Body of pancreas (tissue), 4 donors: Measurements from ENCODE around the gene CFP. TPM values are rescaled to one million over a fixed set of nuclear protein-coding genes. Genes with fewer than 3 reads are reported as not detected.

Experiments used
- ATAC-seq: fragments of 150-250 bp; one replicate; pipeline ENCODE4 v1.9.1; 2016
- DNase-seq, 4 donors: peaks; one replicate each; pipeline ENCODE4 v3.0.0-alpha.2; 2019
- H3K27ac ChIP-seq, 4 donors: fragments of 200-600 bp; sonication (generic); 1 replicate in 3 of 4; 2 replicates in 1 of 4; pipeline versions ENCODE4 v1.5.1 to v1.6.1; 2016 to 2019; ENCODE audit warnings: mild to moderate bottlenecking in 1 of 4, mixed read lengths in 1 of 4, moderate library complexity in 1 of 4
- H3K27me3 ChIP-seq, 2 donors: fragments of 200-600 bp; sonication (generic); one replicate each; pipeline ENCODE4 v1.6.0; 2016; ENCODE audit warnings: mild to moderate bottlenecking in 1 of 2
- H3K36me3 ChIP-seq, 2 donors: fragments of 200-600 bp; sonication (generic); replicated peaks in 1 of 2; 2 replicates each; pipeline ENCODE4 v1.5.1; 2016; ENCODE audit warnings: low read depth in 2 of 2; ENCODE audit not compliant: insufficient read depth in 1 of 2
- H3K4me1 ChIP-seq: fragments of 200-600 bp; sonication (generic); one replicate; pipeline ENCODE4 v1.6.0; 2016
- H3K4me3 ChIP-seq, 2 donors: fragments of 200-600 bp; sonication (generic); 1 replicate in 1 of 2; 2 replicates in 1 of 2; pipeline ENCODE4 v1.5.1; 2016 to 2019
- H3K9me3 ChIP-seq, 3 donors: fragments of 200-600 bp; sonication (generic); 1 replicate in 2 of 3; 2 replicates in 1 of 3; pipeline ENCODE4 v1.5.1; 2016
- POLR2A ChIP-seq, 3 donors: fragments of 450-650 bp; IDR thresholded peaks; one replicate each; pipeline ENCODE4 v1.6.1; 2016; ENCODE audit warnings: antibody characterized with exemption in 3 of 3, mild to moderate bottlenecking in 2 of 3
- WGBS, 2 donors: methylation state at CpG; one replicate each; pipeline ENCODE4 v1.1.5; 2017; 5-methylcytosine and 5-hydroxymethylcytosine counted together
- intact Hi-C: fragments of 100-400 bp; cut with DNase I; formaldehyde crosslinking; loops from one replicate; pipeline ENCODE4 v1.15.1; 2023
- total RNA-seq, 2 donors: library from RNA; depleted of rRNA; stranded (reverse); fragments of >200 nt; gene quantifications; one replicate each; pipeline ENCODE4 v1.1.0, GENCODE V29; 2016
- TF ChIP-seq, protein P1 (sequence below), 7 experiments: fragments of 450-650 bp in 4 of 7; fragments of 200-600 bp in 3 of 7; sonication (generic) in 3 of 7; IDR thresholded peaks; one replicate each; pipeline ENCODE4 v1.5.1; 2016 to 2019; ENCODE audit warnings: antibody characterized with exemption in 7 of 7

Gene CFP
- total RNA-seq, 2 donors from 2014 or later: 1.8 TPM; not detected in 1

DNA sequence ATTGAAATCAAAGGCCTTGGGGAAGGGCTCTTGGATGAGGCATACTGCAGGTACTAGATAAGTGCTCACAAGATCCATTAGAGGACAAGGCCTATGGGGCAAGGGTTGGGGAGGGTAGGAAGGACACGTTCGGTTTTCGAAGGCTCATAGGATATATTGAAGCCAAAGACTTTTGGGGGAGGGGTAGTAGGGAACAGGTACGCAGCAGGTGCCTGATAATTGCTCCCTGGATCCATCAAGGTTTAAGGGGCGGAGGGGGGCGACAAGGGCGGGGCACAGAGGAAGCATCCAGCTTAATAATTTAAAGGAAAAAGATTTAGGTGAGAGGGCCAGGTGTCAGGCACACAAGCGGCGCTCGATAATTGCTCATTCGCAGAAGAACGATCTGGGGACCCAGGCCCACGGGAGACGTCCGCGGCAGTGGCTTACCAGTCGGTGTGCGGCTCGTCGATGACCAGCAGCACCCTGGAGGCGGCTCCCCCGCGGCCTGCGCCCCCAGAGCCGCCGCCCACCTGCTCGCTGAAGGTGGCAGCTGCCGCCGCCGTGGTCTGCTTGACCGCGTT is 10.7 kb downstream of the CFP start:
- Histone ChIP-seq H3K4me3 (no peak overlapping the region), H3K27ac (no peak overlapping the region), H3K36me3 (no peaks in the 10 kb centered on the region), H3K27me3 (no peaks in the 10 kb centered on the region), H3K9me3 (no peaks in the 10 kb centered on the region), H3K4me1 (peaks cover 13% of the 10 kb centered on the region)
- TF ChIP-seq POLR2A (IDR thresholded peaks at IDR 0.05): no peak
- TF ChIP-seq, protein P1, sequence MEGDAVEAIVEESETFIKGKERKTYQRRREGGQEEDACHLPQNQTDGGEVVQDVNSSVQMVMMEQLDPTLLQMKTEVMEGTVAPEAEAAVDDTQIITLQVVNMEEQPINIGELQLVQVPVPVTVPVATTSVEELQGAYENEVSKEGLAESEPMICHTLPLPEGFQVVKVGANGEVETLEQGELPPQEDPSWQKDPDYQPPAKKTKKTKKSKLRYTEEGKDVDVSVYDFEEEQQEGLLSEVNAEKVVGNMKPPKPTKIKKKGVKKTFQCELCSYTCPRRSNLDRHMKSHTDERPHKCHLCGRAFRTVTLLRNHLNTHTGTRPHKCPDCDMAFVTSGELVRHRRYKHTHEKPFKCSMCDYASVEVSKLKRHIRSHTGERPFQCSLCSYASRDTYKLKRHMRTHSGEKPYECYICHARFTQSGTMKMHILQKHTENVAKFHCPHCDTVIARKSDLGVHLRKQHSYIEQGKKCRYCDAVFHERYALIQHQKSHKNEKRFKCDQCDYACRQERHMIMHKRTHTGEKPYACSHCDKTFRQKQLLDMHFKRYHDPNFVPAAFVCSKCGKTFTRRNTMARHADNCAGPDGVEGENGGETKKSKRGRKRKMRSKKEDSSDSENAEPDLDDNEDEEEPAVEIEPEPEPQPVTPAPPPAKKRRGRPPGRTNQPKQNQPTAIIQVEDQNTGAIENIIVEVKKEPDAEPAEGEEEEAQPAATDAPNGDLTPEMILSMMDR (IDR thresholded peaks at IDR 0.05): no peak
- no peak for ATAC-seq
- WGBS, 2 donors: 28 to 73% methylated on average over 9 to 28 of the region's 32 CpGs
- intact Hi-C loops: no loop called here
- DNase-seq: no peak

DNA sequence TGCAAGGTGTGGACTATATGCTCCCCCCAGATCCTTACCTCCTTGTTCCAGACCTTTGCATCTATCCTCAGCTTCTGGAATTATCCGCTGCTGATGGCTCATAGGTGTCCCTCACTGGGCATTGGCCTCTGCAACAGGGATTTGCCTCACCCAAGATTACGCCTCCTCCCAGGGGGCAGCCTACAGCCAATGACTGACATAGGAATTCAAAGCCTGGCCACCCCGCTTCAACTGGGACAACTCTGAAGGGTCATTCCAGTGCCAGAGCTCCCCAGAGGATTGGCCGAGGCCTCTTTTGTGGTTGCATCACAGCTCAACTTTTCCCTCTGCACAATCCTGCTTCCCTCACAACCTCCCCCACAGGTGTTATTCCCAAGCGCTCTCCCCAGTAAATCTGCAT is 15.1 kb downstream of the CFP start:
- intact Hi-C loops: no loop called here

DNA sequence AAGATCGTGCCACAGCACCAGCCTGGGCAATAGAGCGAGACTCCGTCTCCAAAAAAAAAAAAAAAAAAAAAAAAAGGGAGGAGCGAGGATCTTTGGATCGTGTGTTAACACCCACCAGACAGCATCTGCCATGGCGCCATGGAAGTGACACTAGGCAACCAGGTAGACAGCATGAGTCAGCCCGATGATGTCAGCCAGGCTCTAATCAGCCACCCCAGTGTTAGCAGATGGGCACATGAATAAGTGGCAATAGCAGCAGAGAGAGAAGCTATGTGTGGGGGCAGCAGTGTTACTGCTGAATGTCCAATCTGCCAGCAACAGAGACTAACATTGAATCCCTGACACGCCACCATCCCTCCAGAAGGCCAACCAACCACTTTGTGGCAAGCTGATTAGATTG is 16.6 kb downstream of the CFP start:
- H3K9me3 ChIP-seq: no peaks in the 10 kb centered on the region

More for the DNA sequence above, 15.1 kb downstream of the CFP start:
- Histone ChIP-seq H3K4me3 (no peak overlapping the region), H3K9me3 (no peaks in the 10 kb centered on the region), H3K36me3 (no peaks in the 10 kb centered on the region), H3K4me1 (peaks cover 5% of the 10 kb centered on the region), H3K27me3 (no peaks in the 10 kb centered on the region), H3K27ac (no peak overlapping the region)
- 80 to 87% methylated on average over 1 to 5 of the region's 5 CpGs for WGBS, 2 donors
- DNase-seq: no peak
- ATAC-seq: no peak
- TF ChIP-seq POLR2A (IDR thresholded peaks at IDR 0.05): no peak
- TF ChIP-seq, protein P1 (IDR thresholded peaks at IDR 0.05): no peak

DNA sequence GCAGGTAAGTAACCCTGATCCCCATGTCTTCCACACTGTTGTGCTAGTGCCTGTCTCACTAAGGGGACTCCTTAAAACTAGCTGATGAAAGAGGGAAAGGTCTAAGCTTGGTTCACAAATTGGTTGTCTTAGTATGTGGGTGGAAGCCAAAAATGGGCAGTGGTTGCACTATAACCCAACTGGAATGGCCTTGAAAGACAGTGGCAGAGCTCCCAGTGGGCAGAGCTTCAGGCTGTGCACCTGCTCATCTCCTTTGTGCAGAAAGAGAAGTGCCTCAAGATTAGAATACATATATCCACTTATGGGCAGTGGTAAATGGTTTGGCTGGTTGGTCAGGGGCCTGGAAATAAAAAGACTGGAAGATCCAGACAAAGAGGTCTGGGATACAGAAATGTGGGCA is 17.3 kb downstream of the CFP start:
- H3K4me1 ChIP-seq: no peaks in the 10 kb centered on the region
- no peaks in the 10 kb centered on the region for H3K27me3 ChIP-seq
- DNase-seq: no peak
- TF ChIP-seq POLR2A (IDR thresholded peaks at IDR 0.05): no peak
- TF ChIP-seq, protein P1 (IDR thresholded peaks at IDR 0.05): no peak
- H3K4me3 ChIP-seq: no peak overlapping the region
- H3K27ac ChIP-seq: no peak overlapping the region
- no peaks in the 10 kb centered on the region for H3K9me3 ChIP-seq
- intact Hi-C loops: no loop called here
- ATAC-seq: no peak
- H3K36me3 ChIP-seq: no peaks in the 10 kb centered on the region

More for the DNA sequence above, 16.6 kb downstream of the CFP start:
- H3K4me1 ChIP-seq: no peaks in the 10 kb centered on the region
- no peak overlapping the region for H3K4me3 ChIP-seq
- intact Hi-C loops: no loop called here
- H3K27me3 ChIP-seq: no peaks in the 10 kb centered on the region
- ATAC-seq (no peak), DNase-seq (no peak)
- WGBS, 2 donors: 79 to 100% methylated on average over 1 to 7 of the region's 8 CpGs
- no peaks in the 10 kb centered on the region for H3K36me3 ChIP-seq
- TF ChIP-seq, protein P1 (IDR thresholded peaks at IDR 0.05): no peak
- TF ChIP-seq POLR2A (IDR thresholded peaks at IDR 0.05): no peak
- H3K27ac ChIP-seq: no peak overlapping the region

DNA sequence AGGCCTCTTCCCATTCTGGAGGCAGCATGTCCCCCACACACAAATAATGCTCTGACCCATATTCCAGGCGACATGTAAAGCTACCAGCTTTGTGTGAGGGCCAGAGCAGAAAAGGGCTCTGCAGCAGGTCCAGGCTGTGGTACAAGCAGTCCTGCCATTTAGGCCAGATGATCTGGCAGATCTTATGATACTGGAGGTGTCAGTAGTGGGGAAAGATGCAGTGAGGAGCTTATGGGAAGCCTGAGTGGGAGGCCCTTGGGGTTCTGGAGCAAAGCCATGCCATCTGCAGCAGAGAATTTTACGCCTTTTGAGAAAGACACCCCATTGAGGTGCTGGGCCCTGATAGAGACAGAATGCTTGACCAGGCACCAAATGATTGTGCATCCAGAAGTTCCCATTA is 17.8 kb downstream of the CFP start:
- no peak for DNase-seq

More for the DNA sequence above, 17.8 kb downstream of the CFP start:
- H3K27ac ChIP-seq: no peak overlapping the region
- no peak for ATAC-seq
- H3K4me1 ChIP-seq: no peaks in the 10 kb centered on the region
- H3K4me3 ChIP-seq: no peak overlapping the region
- H3K36me3 ChIP-seq: no peaks in the 10 kb centered on the region
- no peaks in the 10 kb centered on the region for H3K9me3 ChIP-seq
- no peak for TF ChIP-seq POLR2A (IDR thresholded peaks at IDR 0.05)
- TF ChIP-seq, protein P1 (IDR thresholded peaks at IDR 0.05): no peak
- no peaks in the 10 kb centered on the region for H3K27me3 ChIP-seq
- 75 to 85% methylated on average over 1 to 2 of the region's 2 CpGs for WGBS, 2 donors
- intact Hi-C loops: no loop called here
